Loucy (cell line): ENCODE results near the gene PAX3.

ENCODE experiments used
- H2AFZ ChIP-seq: fragments of 200-600 bp; sonication (generic); 2 replicates; pipeline ENCODE4 v1.6.0; 2016; ENCODE audit warnings: antibody characterized with exemption, mild to moderate bottlenecking, low read length, moderate library complexity
- H3F3A ChIP-seq: fragments of 200-600 bp; 2 replicates; pipeline ENCODE4 v1.6.0; 2016; ENCODE audit warnings: antibody characterized with exemption, low read depth, mild to moderate bottlenecking
- H3K27me3 ChIP-seq: fragments of 200-600 bp; sonication (generic); 2 replicates; pipeline ENCODE4 v1.6.1; 2014; ENCODE audit warnings: low read length, mild to moderate bottlenecking; ENCODE audit not compliant: insufficient read depth, poor library complexity, severe bottlenecking
- H3K36me3 ChIP-seq: fragments of 200-600 bp; sonication (generic); 2 replicates; pipeline ENCODE4 v1.6.1; 2016; ENCODE audit warnings: low read length; ENCODE audit not compliant: insufficient read depth
- H3K4me1 ChIP-seq: fragments of 200-600 bp; sonication (generic); 2 replicates; pipeline ENCODE4 v1.5.1; 2014; ENCODE audit warnings: low read length, mild to moderate bottlenecking; ENCODE audit not compliant: insufficient read depth, poor library complexity, severe bottlenecking
- H3K4me2 ChIP-seq: fragments of 200-600 bp; sonication (generic); 2 replicates; pipeline ENCODE4 v1.6.0; 2014; ENCODE audit warnings: antibody characterized with exemption, low read length, low read depth, mild to moderate bottlenecking; ENCODE audit not compliant: poor library complexity, severe bottlenecking
- H3K4me3 ChIP-seq: fragments of 200-600 bp; sonication (generic); 2 replicates; pipeline ENCODE4 v1.5.1; 2014; ENCODE audit warnings: low read length, mild to moderate bottlenecking, mixed read lengths; ENCODE audit not compliant: poor library complexity, severe bottlenecking
- H3K79me2 ChIP-seq: fragments of 200-600 bp; sonication (generic); 2 replicates; pipeline ENCODE4 v1.6.1; 2014; ENCODE audit warnings: low read length; ENCODE audit not compliant: insufficient read depth
- H3K9ac ChIP-seq: fragments of 200-600 bp; sonication (generic); 2 replicates; pipeline ENCODE4 v1.6.0; 2014; ENCODE audit warnings: mild to moderate bottlenecking, low read depth, low read length, moderate library complexity; ENCODE audit not compliant: poor library complexity, severe bottlenecking
- H3K9me2 ChIP-seq: fragments of 200-600 bp; sonication (generic); replicated peaks from 2 replicates; pipeline ENCODE4 v1.6.1; 2016; ENCODE audit warnings: low read depth, low read length, mixed read lengths
- H3K9me3 ChIP-seq: fragments of 200-600 bp; sonication (generic); 2 replicates; pipeline ENCODE4 v1.6.1; 2014; ENCODE audit warnings: mild to moderate bottlenecking, antibody characterized with exemption, low read length, low read depth; ENCODE audit not compliant: insufficient read depth
- H4K20me1 ChIP-seq: fragments of 200-600 bp; sonication (generic); 2 replicates; pipeline ENCODE4 v1.6.0; 2014; ENCODE audit warnings: antibody characterized with exemption, low read length, mild to moderate bottlenecking; ENCODE audit not compliant: insufficient read depth, poor library complexity, severe bottlenecking
- CTCF ChIP-seq: fragments of 200-600 bp; sonication (generic); conservative IDR thresholded peaks from 2 replicates; pipeline ENCODE4 v1.5.1; 2014; ENCODE audit warnings: mild to moderate bottlenecking, antibody characterized with exemption, low read length
- EZH2phosphoT487 ChIP-seq: fragments of 200-600 bp; IDR thresholded peaks from 2 replicates; pipeline ENCODE4 v1.6.1; 2018; ENCODE audit warnings: antibody characterized with exemption, mild to moderate bottlenecking, moderate library complexity, borderline replicate concordance

PAX3 gene

GRCh38 chr2:222239945-222240675 is 58.7 kb downstream of the PAX3 start:
- Histone ChIP-seq H3K9ac (no peak overlapping the region), H3K9me3 (no peaks in the 10 kb centered on the region), H3K79me2 (no peaks in the 10 kb centered on the region), H3K9me2 (no peaks in the 10 kb centered on the region), H4K20me1 (no peaks in the 10 kb centered on the region), H3F3A (no peaks in the 10 kb centered on the region), H3K4me1 (no peaks in the 10 kb centered on the region), H2AFZ (no peak overlapping the region), H3K4me2 (no peak overlapping the region), H3K36me3 (no peaks in the 10 kb centered on the region), H3K4me3 (no peak overlapping the region), H3K27me3 (no peaks in the 10 kb centered on the region)
- TF ChIP-seq EZH2phosphoT487 (no peak), CTCF (no peak)

GRCh38 chr2:222239091-222239490 is 59.7 kb downstream of the PAX3 start:
- Histone ChIP-seq H2AFZ (no peak overlapping the region), H3K9me2 (no peaks in the 10 kb centered on the region), H3K9me3 (no peaks in the 10 kb centered on the region), H3F3A (no peaks in the 10 kb centered on the region), H3K79me2 (no peaks in the 10 kb centered on the region), H4K20me1 (no peaks in the 10 kb centered on the region), H3K9ac (no peak overlapping the region), H3K36me3 (no peaks in the 10 kb centered on the region), H3K4me2 (no peak overlapping the region), H3K4me1 (no peaks in the 10 kb centered on the region), H3K4me3 (no peak overlapping the region), H3K27me3 (no peaks in the 10 kb centered on the region)
- TF ChIP-seq CTCF (no peak), EZH2phosphoT487 (no peak)

- no peak overlapping the region for H3K9ac ChIP-seq
- no peaks in the 10 kb centered on the region for H3K9me2 ChIP-seq
- H3K4me1 ChIP-seq = no peaks in the 10 kb centered on the region
- H4K20me1 ChIP-seq = no peaks in the 10 kb centered on the region
- no peak overlapping the region for H3K4me3 ChIP-seq
- no peaks in the 10 kb centered on the region for H3K36me3 ChIP-seq
- H3F3A ChIP-seq = no peaks in the 10 kb centered on the region
- TF ChIP-seq EZH2phosphoT487 (no peak), CTCF (no peak)
- H3K27me3 ChIP-seq = no peaks in the 10 kb centered on the region
- H3K79me2 ChIP-seq = no peaks in the 10 kb centered on the region
- H3K4me2 ChIP-seq = no peak overlapping the region
- H2AFZ ChIP-seq = no peak overlapping the region
- no peaks in the 10 kb centered on the region for H3K9me3 ChIP-seq
Measured at GRCh38 chr2:222238072-222238471, 60.7 kb downstream of the PAX3 start.
